ENCODE results near the gene UNCX.
A peak's percentile ranks its signal among the peaks of the same experiment; 100 is the strongest.

The UNCX gene

DNA sequence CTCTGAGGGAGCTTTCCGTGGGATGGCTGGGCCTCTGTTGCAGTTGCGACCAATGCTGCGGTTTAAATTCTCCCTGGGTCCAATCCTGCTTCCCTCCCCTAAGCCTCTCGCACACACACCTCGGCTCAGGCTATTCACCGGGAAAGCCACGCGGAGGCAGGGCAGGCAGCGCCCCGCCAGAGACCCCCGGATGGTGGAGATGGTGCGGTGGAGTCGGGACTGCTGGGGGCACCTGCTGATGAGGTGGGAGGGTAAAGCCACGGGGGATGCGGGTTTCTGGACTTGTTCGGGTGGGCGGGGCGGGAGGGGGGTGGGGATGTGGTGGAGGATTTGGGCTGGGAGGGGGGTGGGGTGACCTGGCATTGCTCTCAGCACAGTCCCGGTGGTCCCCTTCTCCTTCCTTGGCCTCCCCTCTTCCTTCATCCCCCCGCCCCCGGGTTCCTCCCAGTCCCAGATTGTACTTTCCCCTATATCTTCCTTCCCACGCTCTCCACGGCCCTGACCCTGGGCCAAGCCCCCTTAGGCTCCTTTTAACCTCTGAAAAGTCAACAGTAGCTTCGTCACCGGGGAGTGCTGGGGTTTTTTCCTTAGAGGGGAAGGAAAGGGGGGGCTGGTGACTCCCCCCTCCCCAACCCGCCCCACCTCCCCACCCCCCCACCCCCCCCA lies 16.4 kb downstream of the UNCX start:
- H3K4me3 ChIP-seq (ENCODE audit: low read depth, low read length), result no peak overlapping the region
- TF ChIP-seq, protein P1, sequence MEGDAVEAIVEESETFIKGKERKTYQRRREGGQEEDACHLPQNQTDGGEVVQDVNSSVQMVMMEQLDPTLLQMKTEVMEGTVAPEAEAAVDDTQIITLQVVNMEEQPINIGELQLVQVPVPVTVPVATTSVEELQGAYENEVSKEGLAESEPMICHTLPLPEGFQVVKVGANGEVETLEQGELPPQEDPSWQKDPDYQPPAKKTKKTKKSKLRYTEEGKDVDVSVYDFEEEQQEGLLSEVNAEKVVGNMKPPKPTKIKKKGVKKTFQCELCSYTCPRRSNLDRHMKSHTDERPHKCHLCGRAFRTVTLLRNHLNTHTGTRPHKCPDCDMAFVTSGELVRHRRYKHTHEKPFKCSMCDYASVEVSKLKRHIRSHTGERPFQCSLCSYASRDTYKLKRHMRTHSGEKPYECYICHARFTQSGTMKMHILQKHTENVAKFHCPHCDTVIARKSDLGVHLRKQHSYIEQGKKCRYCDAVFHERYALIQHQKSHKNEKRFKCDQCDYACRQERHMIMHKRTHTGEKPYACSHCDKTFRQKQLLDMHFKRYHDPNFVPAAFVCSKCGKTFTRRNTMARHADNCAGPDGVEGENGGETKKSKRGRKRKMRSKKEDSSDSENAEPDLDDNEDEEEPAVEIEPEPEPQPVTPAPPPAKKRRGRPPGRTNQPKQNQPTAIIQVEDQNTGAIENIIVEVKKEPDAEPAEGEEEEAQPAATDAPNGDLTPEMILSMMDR (IDR thresholded peaks at IDR 0.05; ENCODE audit: low read depth, low read length), result no peak
- TF ChIP-seq POLR2A (IDR thresholded peaks at IDR 0.05; ENCODE audit: extremely low read depth, insufficient read length), result no peak
- TF ChIP-seq MYC (IDR thresholded peaks at IDR 0.05; ENCODE audit: low read depth, low read length), result no peak
- TF ChIP-seq, protein P2, sequence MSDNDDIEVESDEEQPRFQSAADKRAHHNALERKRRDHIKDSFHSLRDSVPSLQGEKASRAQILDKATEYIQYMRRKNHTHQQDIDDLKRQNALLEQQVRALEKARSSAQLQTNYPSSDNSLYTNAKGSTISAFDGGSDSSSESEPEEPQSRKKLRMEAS (IDR thresholded peaks at IDR 0.05; ENCODE audit: low read depth, low read length), result no peak
- DNase-seq (ENCODE audit: low read depth), result no peak

DNA sequence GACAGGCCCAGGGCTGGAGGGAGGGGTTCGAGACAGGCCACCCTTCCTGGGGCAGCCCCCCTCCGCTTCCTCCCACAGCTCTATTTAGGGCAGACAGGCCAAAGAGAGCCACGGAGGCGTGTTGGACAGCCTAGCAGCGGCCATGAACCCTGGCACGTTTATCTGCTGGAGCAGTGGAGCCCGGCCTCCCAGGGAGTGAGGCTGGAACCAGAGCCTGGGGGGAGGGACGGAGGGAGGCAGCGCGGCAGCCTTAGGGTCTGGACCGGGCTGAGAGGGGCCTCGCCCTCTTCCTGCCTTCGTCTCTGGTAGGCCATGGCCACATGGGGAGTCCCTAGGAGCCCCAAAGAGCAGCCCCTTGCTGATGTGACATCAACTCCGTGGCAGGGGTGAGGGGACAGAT lies 17.1 kb downstream of the UNCX start:
- no peak for DNase-seq (ENCODE audit: low read depth)
- H3K4me3 ChIP-seq (ENCODE audit: low read depth, low read length), result no peak overlapping the region
- TF ChIP-seq, protein P1 (IDR thresholded peaks at IDR 0.05; ENCODE audit: low read depth, low read length), result no peak
- TF ChIP-seq POLR2A (IDR thresholded peaks at IDR 0.05; ENCODE audit: extremely low read depth, insufficient read length), result no peak
- TF ChIP-seq, protein P2 (IDR thresholded peaks at IDR 0.05; ENCODE audit: low read depth, low read length), result no peak
- no peak for TF ChIP-seq MYC (IDR thresholded peaks at IDR 0.05; ENCODE audit: low read depth, low read length)

DNA sequence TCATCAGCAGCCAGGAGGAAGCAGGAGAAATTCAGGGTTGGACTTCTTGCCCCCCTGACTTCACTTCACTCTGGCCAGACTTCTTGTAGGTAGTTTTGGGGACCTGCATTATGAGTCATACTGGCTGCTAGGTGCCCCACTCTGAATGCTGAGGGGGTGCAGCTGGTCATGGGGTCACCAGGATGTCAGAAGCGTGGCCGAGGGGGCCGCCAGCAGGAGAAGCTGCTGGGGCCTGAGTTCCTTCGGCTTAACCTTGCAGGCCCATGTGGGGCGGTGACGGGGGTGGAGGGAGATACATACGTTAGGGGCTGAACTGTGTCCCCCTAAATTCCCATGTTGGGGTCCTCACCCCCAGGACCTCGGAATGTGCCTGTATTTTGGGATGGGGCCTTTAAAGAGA lies 18.2 kb downstream of the UNCX start:
- no peak overlapping the region for H3K4me3 ChIP-seq (ENCODE audit: low read depth, low read length)
- no peak for DNase-seq (ENCODE audit: low read depth)
- TF ChIP-seq MYC (IDR thresholded peaks at IDR 0.05; ENCODE audit: low read depth, low read length) (no peak), POLR2A (IDR thresholded peaks at IDR 0.05; ENCODE audit: extremely low read depth, insufficient read length) (no peak)
- TF ChIP-seq, protein P2 (IDR thresholded peaks at IDR 0.05; ENCODE audit: low read depth, low read length), result no peak
- TF ChIP-seq, protein P1 (IDR thresholded peaks at IDR 0.05; ENCODE audit: low read depth, low read length), result no peak

DNA sequence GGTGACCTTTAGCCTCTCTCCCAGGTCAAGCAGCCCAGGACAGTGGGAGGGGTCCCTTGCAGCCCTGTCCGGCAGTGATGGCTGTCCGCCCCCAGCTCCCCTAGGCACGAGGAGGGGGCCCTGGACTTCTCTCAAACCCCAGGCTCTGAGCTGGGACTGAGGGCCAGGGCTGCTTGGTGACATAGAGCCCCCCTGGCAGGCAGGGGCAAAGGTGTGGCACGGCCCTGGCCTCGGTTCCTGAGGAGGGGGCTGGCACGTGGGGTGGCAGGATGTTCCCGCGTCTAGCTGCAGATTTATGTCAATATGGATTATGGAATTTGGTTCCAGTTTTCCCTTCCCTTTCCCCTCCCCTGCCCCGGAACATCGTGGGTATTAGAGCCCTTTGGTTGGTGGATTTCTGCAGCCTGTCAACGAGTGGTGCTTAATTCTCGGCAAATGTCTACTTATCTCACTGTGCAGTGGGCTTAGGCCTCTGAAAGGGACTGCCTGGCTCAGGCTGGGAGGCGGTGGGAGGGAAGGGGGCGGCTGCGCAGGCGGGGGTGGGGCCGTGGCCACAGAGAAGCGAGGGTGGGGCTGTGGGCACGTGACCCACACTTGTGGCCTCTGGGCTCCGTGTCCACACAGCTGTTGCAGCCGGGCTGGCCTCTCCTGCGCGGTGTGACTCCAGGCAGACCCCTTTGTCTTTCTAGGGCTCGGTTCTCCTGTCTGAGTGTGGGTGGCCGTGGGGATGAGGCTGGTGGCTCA lies 19.3 kb downstream of the UNCX start:
- DNase-seq (ENCODE audit: low read depth), result no peak
- TF ChIP-seq POLR2A (IDR thresholded peaks at IDR 0.05; ENCODE audit: extremely low read depth, insufficient read length), result no peak
- TF ChIP-seq, protein P2 (IDR thresholded peaks at IDR 0.05; ENCODE audit: low read depth, low read length), result no peak

DNA sequence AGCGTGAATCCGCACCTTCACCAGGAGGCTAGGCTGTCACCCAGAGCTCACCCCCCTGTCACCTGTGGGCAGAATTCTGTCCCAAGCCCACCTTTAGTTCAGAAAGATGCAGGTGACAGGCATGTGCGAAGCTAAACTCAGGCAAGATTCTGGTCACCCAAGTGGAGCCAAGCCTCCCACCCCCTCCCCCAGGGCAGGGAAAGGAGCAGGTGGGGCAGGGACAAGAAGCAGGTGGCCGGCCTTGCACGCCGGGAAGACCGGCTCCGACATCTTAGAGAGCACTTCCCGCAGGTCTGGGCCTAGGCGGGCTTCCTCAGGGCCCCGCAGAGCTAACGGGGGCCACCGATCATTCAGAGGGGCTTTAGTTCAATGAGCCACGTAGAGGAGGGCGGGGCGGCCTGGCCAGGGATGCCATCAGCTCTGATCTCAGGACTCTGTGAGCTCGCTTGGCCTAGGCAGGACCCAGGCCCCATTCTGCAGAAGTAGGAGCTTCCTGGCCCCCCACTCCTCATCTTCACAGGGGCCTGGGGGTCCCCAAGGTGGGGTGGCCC lies 19.9 kb downstream of the UNCX start:
- no peak for DNase-seq (ENCODE audit: low read depth)
- TF ChIP-seq, protein P2 (IDR thresholded peaks at IDR 0.05; ENCODE audit: low read depth, low read length), result no peak
- TF ChIP-seq, protein P1 (IDR thresholded peaks at IDR 0.05; ENCODE audit: low read depth, low read length), result no peak
- TF ChIP-seq MYC (IDR thresholded peaks at IDR 0.05; ENCODE audit: low read depth, low read length), result no peak
- H3K4me3 ChIP-seq (ENCODE audit: low read depth, low read length), result no peak overlapping the region

More for the DNA sequence above, 19.3 kb downstream of the UNCX start:
- H3K4me3 ChIP-seq (ENCODE audit: low read depth, low read length), result no peak overlapping the region

DNA sequence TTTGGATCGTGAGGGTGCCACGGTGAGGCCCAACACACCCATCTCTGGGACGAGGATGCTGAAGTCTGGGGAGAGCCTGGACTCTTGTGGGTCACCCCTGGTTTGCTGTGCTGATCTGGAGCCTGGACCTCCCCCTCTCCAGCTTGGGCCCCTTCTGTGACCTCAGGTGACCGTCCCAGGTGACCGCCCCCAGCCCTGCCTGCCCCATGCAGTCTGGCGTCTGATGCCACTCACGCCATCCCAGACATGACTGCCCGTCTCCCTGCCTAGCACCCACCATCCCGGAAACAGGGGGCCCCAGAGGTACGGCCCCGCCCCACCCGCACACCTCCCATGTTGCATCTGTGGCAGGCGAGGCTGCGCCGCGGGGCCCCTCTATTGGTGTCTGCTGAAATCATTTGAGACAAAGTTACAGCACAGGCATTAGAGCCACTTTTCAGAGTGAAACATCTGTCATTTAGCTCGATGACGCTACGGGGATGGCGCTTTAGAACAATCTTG lies 21.1 kb downstream of the UNCX start:
- TF ChIP-seq, protein P2 (IDR thresholded peaks at IDR 0.05; ENCODE audit: low read depth, low read length), result no peak
- TF ChIP-seq MYC (IDR thresholded peaks at IDR 0.05; ENCODE audit: low read depth, low read length) (no peak), POLR2A (IDR thresholded peaks at IDR 0.05; ENCODE audit: extremely low read depth, insufficient read length) (no peak)
- TF ChIP-seq, protein P1 (IDR thresholded peaks at IDR 0.05; ENCODE audit: low read depth, low read length), result no peak
- peak; percentile 75 for DNase-seq (ENCODE audit: low read depth)
- H3K4me3 ChIP-seq (ENCODE audit: low read depth, low read length), result peak overlapping the region; percentile 25

Data from NB4 (cell line).